GM23338 (cell line): ENCODE measurements around the gene TEDC2. TPM values are rescaled to one million over a fixed set of nuclear protein-coding genes. Genes with fewer than 3 reads are reported as not detected.

Experiments
- ATAC-seq: fragments of 200-7000 bp; cut with Tn5 transposase; 3 replicates; pipeline ENCODE4 v1.9.1; 2020
- DNase-seq: peaks from one replicate; pipeline ENCODE4 v3.0.0-alpha.2; 2015; ENCODE audit warnings: low spot score
- H2AFZ ChIP-seq: fragments of 200-600 bp; sonication (generic); 2 replicates; pipeline ENCODE4 v1.8.0; 2016; ENCODE audit warnings: antibody characterized with exemption, mild to moderate bottlenecking, moderate library complexity
- H3F3A ChIP-seq: fragments of 200-600 bp; sonication (generic); replicated peaks from 2 replicates; pipeline ENCODE4 v1.8.0; 2017; ENCODE audit warnings: antibody characterized with exemption, mixed run types, low read depth
- H3K27ac ChIP-seq: fragments of 200-600 bp; sonication (generic); 2 replicates; pipeline ENCODE4 v1.6.1; 2016; ENCODE audit warnings: low read depth
- H3K27me3 ChIP-seq: fragments of 200-600 bp; sonication (generic); 2 replicates; pipeline ENCODE4 v1.8.0; 2016; ENCODE audit warnings: mild to moderate bottlenecking, mixed run types, moderate library complexity; ENCODE audit not compliant: insufficient read depth
- H3K36me3 ChIP-seq: fragments of 200-600 bp; sonication (generic); 2 replicates; pipeline ENCODE4 v1.8.0; 2016; ENCODE audit warnings: mild to moderate bottlenecking; ENCODE audit not compliant: insufficient read depth
- H3K4me1 ChIP-seq: fragments of 200-600 bp; sonication (generic); 2 replicates; pipeline ENCODE4 v1.8.0; 2016; ENCODE audit warnings: mild to moderate bottlenecking, moderate library complexity; ENCODE audit not compliant: insufficient read depth
- H3K4me2 ChIP-seq: fragments of 200-600 bp; sonication (generic); 2 replicates; pipeline ENCODE4 v1.7.1; 2017; ENCODE audit warnings: mixed run types
- H3K4me3 ChIP-seq: fragments of 200-600 bp; sonication (generic); 2 replicates; pipeline ENCODE4 v1.6.1; 2016; ENCODE audit warnings: mixed run types
- H3K79me2 ChIP-seq: fragments of 200-600 bp; sonication (generic); replicated peaks from 2 replicates; pipeline ENCODE4 v1.8.0; 2017; ENCODE audit warnings: mild to moderate bottlenecking; ENCODE audit not compliant: insufficient read depth
- H3K9me2 ChIP-seq: fragments of 200-600 bp; sonication (generic); 2 replicates; pipeline ENCODE4 v1.8.0; 2017; ENCODE audit not compliant: insufficient read depth
- H4K20me1 ChIP-seq: fragments of 200-600 bp; sonication (generic); replicated peaks from 2 replicates; pipeline ENCODE4 v1.8.0; 2017; ENCODE audit warnings: mild to moderate bottlenecking; ENCODE audit not compliant: insufficient read depth
- H3K27ac Mint-ChIP-seq: 2 replicates; pipeline ENCODE4 v1.8.0; 2020; ENCODE audit warnings: inconsistent platforms, mild to moderate bottlenecking, moderate library complexity, mixed read lengths
- H3K27me3 Mint-ChIP-seq: 3 replicates; pipeline ENCODE4 v1.8.0; 2022; ENCODE audit warnings: low read depth, mild to moderate bottlenecking, moderate library complexity, mixed read lengths, inconsistent platforms; ENCODE audit not compliant: insufficient read depth, poor library complexity
- H3K36me3 Mint-ChIP-seq: 3 replicates; pipeline ENCODE4 v1.8.0; 2021; ENCODE audit warnings: low read depth, mild to moderate bottlenecking, inconsistent platforms, moderate library complexity, mixed read lengths
- H3K4me1 Mint-ChIP-seq: 3 replicates; pipeline ENCODE4 v1.8.0; 2020; ENCODE audit warnings: mild to moderate bottlenecking, inconsistent platforms, mixed read lengths
- H3K4me3 Mint-ChIP-seq: 3 replicates; pipeline ENCODE4 v1.8.0; 2021; ENCODE audit warnings: moderate library complexity, mild to moderate bottlenecking, inconsistent platforms, mixed read lengths
- H3K9me3 Mint-ChIP-seq: 3 replicates; pipeline ENCODE4 v1.8.0; 2020; ENCODE audit warnings: moderate library complexity, mild to moderate bottlenecking, inconsistent platforms, mixed read lengths
- CREB1 ChIP-seq: fragments of 250-450 bp; sonication (Bioruptor Pico); IDR thresholded peaks from 2 replicates; pipeline ENCODE4 v1.5.0; 2020; ENCODE audit warnings: low read depth, mild to moderate bottlenecking, moderate library complexity
- ETS1 ChIP-seq: IDR thresholded peaks from 2 replicates; pipeline ENCODE4 v1.6.1; 2016; ENCODE audit warnings: antibody characterized with exemption
- NANOG ChIP-seq: IDR thresholded peaks from 2 replicates; pipeline ENCODE4 v1.6.1; 2016; ENCODE audit warnings: antibody characterized with exemption, borderline replicate concordance
- POLR2AphosphoS5 ChIP-seq: IDR thresholded peaks from 2 replicates; pipeline ENCODE4 v1.6.1; 2016; ENCODE audit warnings: antibody characterized with exemption, low read depth
- polyA plus RNA-seq: library from polyadenylated mRNA; unstranded; fragments of >200 nt; fragmentation: Nextera tagmentation; extraction: Ambion mirVana; gene quantifications from 2 replicates; pipeline ENCODE4 v1.2.1, GENCODE V29; 2016
- total RNA-seq: library from RNA; depleted of rRNA; stranded (reverse); fragments of >200 nt; shearing (Covaris generic); gene quantifications from 2 replicates; pipeline ENCODE4 v1.2.3, GENCODE V29; 2014
- TF ChIP-seq, protein P1 (sequence below), 2 experiments: fragments of 200-600 bp in 1 of 2; sonication (generic) in 1 of 2; conservative IDR thresholded peaks; 2 replicates each; pipeline versions ENCODE4 v1.5.1 to v1.6.1; 2016 to 2017; ENCODE audit warnings: antibody characterized with exemption in 2 of 2, low read depth in 2 of 2, mild to moderate bottlenecking in 2 of 2, moderate library complexity in 1 of 2
- TF ChIP-seq, protein P2 (sequence below): IDR thresholded peaks from one replicate; pipeline ENCODE4 v1.6.1; 2018; ENCODE audit warnings: antibody characterized with exemption; ENCODE audit not compliant: unreplicated experiment

TEDC2 gene
- total and polyA plus RNA-seq, 2 experiments from 2014 or later: 50.6 to 98.9 TPM

GRCh38 chr16:2464333-2464732, 4.4 kb downstream of the TEDC2 start (continued):
- TF ChIP-seq, protein P1, sequence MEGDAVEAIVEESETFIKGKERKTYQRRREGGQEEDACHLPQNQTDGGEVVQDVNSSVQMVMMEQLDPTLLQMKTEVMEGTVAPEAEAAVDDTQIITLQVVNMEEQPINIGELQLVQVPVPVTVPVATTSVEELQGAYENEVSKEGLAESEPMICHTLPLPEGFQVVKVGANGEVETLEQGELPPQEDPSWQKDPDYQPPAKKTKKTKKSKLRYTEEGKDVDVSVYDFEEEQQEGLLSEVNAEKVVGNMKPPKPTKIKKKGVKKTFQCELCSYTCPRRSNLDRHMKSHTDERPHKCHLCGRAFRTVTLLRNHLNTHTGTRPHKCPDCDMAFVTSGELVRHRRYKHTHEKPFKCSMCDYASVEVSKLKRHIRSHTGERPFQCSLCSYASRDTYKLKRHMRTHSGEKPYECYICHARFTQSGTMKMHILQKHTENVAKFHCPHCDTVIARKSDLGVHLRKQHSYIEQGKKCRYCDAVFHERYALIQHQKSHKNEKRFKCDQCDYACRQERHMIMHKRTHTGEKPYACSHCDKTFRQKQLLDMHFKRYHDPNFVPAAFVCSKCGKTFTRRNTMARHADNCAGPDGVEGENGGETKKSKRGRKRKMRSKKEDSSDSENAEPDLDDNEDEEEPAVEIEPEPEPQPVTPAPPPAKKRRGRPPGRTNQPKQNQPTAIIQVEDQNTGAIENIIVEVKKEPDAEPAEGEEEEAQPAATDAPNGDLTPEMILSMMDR (conservative IDR thresholded peaks at IDR 0.05; ENCODE audit: low read depth in 2 of 2): no peak
- TF ChIP-seq, protein P2, sequence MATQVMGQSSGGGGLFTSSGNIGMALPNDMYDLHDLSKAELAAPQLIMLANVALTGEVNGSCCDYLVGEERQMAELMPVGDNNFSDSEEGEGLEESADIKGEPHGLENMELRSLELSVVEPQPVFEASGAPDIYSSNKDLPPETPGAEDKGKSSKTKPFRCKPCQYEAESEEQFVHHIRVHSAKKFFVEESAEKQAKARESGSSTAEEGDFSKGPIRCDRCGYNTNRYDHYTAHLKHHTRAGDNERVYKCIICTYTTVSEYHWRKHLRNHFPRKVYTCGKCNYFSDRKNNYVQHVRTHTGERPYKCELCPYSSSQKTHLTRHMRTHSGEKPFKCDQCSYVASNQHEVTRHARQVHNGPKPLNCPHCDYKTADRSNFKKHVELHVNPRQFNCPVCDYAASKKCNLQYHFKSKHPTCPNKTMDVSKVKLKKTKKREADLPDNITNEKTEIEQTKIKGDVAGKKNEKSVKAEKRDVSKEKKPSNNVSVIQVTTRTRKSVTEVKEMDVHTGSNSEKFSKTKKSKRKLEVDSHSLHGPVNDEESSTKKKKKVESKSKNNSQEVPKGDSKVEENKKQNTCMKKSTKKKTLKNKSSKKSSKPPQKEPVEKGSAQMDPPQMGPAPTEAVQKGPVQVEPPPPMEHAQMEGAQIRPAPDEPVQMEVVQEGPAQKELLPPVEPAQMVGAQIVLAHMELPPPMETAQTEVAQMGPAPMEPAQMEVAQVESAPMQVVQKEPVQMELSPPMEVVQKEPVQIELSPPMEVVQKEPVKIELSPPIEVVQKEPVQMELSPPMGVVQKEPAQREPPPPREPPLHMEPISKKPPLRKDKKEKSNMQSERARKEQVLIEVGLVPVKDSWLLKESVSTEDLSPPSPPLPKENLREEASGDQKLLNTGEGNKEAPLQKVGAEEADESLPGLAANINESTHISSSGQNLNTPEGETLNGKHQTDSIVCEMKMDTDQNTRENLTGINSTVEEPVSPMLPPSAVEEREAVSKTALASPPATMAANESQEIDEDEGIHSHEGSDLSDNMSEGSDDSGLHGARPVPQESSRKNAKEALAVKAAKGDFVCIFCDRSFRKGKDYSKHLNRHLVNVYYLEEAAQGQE: no peak
- TF ChIP-seq ETS1: no peak
- no peak for TF ChIP-seq NANOG
- TF ChIP-seq CREB1: no peak

DNA sequence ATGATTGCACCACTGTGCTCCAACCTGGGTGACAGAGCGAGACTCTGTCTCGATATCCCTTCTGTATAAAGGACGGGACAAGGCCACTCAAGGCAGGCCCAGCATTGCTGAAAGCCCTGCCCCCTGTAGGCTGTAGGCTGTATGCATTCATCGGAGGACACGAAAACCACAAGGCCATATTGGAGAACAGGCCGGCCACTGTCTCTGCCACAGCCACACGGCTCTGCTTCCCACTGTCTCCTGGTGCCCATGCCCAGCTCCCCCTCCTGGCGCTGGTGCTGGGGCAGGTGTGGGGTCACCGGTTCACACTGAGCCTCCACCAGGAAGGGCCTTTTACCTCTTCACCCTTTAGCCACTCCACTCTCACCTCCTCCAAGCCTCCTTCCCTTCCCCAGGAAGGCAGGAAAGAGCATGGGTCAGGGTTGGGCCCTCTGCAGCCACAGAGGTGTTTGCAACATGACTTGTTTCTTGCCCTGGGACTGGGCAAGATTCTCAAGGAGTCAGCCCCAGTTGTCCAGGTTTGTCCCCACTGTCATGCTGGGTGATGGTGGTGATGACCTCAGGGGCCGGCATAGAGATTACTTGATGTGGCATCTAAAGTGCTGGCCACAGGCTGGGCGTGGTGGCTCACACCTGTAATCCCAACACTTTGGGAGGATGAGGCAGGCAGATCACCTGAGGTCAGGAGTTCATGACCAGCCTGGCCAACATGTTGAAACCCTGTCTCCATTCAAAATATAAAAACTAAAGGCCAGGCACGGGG, 5.9 kb downstream of the TEDC2 start:
- no peaks in the 10 kb centered on the region for H3K36me3 ChIP-seq
- peak; percentile 75 for DNase-seq
- Mint-ChIP-seq H3K27ac (no peak overlapping the region), H3K9me3 (no peaks in the 10 kb centered on the region), H3K27me3 (peaks cover 32% of the 10 kb centered on the region), H3K4me3 (no peak overlapping the region), H3K4me1 (peaks cover 12% of the 10 kb centered on the region), H3K36me3 (peaks cover 10% of the 10 kb centered on the region)
- peaks cover 30% of the 10 kb centered on the region for H3K27me3 ChIP-seq
- no peaks in the 10 kb centered on the region; the same call in 1 of the 2 replicates for H4K20me1 ChIP-seq
- ATAC-seq: peak; percentile 21
- peaks cover 20% of the 10 kb centered on the region for H3F3A ChIP-seq
- peaks cover 17% of the 10 kb centered on the region for H3K4me1 ChIP-seq
- no peak overlapping the region for H3K4me2 ChIP-seq
- no peaks in the 10 kb centered on the region for H3K9me2 ChIP-seq
- H2AFZ ChIP-seq: no peak overlapping the region
- TF ChIP-seq, protein P1 (conservative IDR thresholded peaks at IDR 0.05; ENCODE audit: low read depth in 2 of 2): peak; percentile 55 to 70
- TF ChIP-seq POLR2AphosphoS5: no peak
- TF ChIP-seq CREB1: no peak
- no peak overlapping the region for H3K27ac ChIP-seq
- H3K4me3 ChIP-seq: no peak overlapping the region
- peaks cover 11% of the 10 kb centered on the region for H3K79me2 ChIP-seq
